ENCODE data around the gene NUCB2. TPM values are rescaled to one million over a fixed set of nuclear protein-coding genes. Genes with fewer than 3 reads are reported as not detected.

The NUCB2 gene
- total and polyA plus RNA-seq, 2 of the 13 experiments (the other 11 are each of a cell fraction or from before 2014, with no cell fraction given) = 54.2 to 82.4 TPM

DNA sequence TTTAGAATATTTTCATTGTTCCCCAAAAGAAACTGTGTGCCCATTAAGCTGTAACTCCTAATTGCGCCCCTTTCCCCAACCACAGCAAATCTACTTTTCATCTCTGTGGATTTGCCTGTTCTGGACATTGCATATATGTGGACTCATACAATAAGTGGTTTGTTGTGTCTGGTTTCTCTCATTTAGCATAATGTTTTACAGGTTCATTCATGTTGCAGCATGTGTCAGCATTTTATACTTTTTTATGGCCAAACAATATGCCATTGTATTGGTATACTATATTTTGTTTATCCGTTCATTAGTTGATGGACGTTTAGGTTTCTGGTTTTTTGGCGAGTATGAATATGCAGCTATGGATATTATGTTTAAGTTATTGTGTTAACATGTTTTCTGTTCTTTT lies 23.8 kb downstream of the NUCB2 start (continued):
- TF ChIP-seq, protein P1, sequence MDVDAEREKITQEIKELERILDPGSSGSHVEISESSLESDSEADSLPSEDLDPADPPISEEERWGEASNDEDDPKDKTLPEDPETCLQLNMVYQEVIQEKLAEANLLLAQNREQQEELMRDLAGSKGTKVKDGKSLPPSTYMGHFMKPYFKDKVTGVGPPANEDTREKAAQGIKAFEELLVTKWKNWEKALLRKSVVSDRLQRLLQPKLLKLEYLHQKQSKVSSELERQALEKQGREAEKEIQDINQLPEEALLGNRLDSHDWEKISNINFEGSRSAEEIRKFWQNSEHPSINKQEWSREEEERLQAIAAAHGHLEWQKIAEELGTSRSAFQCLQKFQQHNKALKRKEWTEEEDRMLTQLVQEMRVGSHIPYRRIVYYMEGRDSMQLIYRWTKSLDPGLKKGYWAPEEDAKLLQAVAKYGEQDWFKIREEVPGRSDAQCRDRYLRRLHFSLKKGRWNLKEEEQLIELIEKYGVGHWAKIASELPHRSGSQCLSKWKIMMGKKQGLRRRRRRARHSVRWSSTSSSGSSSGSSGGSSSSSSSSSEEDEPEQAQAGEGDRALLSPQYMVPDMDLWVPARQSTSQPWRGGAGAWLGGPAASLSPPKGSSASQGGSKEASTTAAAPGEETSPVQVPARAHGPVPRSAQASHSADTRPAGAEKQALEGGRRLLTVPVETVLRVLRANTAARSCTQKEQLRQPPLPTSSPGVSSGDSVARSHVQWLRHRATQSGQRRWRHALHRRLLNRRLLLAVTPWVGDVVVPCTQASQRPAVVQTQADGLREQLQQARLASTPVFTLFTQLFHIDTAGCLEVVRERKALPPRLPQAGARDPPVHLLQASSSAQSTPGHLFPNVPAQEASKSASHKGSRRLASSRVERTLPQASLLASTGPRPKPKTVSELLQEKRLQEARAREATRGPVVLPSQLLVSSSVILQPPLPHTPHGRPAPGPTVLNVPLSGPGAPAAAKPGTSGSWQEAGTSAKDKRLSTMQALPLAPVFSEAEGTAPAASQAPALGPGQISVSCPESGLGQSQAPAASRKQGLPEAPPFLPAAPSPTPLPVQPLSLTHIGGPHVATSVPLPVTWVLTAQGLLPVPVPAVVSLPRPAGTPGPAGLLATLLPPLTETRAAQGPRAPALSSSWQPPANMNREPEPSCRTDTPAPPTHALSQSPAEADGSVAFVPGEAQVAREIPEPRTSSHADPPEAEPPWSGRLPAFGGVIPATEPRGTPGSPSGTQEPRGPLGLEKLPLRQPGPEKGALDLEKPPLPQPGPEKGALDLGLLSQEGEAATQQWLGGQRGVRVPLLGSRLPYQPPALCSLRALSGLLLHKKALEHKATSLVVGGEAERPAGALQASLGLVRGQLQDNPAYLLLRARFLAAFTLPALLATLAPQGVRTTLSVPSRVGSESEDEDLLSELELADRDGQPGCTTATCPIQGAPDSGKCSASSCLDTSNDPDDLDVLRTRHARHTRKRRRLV (CRISPR knock-in tag; IDR thresholded peaks at IDR 0.05) = no peak
- TF ChIP-seq MAFK (conservative IDR thresholded peaks at IDR 0.05 in 1 of 2, IDR thresholded peaks at IDR 0.05 in 1 of 2; ENCODE audit: low read length in 2 of 2) (peak in 1 of 2 experiments; percentile 52; a peak in 2 of 4 replicates), PHF20 (CRISPR knock-in tag; IDR thresholded peaks at IDR 0.05) (no peak)

DNA sequence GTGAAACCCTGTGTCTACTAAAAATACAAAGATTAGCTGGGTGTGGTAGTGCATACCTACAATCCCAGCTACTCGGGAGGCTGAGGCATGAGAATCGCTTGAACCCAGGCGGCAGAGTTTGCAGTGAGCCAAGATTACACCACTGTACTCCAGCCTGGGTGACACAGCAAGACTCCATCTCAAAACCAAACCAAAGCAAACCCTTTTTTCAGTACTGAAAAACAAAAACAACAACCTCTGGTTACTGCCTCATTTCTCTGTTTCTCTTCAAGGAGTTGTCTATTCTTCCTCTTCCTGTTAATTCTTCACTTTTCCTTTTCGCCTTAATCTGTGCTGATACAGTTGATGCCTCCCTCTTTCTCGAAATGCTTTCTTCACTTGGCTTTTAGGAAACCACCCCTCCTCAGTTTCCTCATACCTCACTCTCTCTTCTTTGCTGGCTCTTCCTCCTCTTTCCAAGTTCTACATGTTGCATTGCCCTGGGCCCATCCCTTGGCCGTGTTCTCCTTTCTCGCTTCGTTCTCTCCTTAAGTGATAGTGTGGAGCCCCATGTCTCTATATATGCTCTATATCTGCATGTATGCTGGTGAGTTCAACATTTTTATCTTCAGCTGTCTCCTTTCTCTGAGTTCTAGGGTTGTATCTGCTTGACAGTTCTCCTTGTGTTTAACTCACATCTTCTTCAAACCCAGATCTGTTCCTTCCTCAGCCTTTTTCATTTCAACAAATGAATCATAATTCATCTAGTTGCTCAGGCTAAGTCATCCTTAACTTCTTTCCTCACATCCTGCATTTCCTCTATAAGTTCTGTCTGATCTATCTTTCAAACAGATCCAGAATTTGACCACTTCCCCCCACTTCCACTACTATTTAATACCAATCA lies 37.1 kb downstream of the NUCB2 start:
- WGBS (ENCODE audit: low lambda C conversion rate) = 91% methylated on average over 8 of the region's 8 CpGs
- in situ Hi-C loops (cut with HindIII; ENCODE audit: extremely low pct_ligation_motif_present, low pct_unique_long_range_greater_than_20kb) = no loop called here
- H3K27ac ChIP-seq (ENCODE audit: extremely low read length, insufficient read depth, low read length) = no peak overlapping the region
- no peak for TF ChIP-seq ZNF20 (CRISPR knock-in tag; IDR thresholded peaks at IDR 0.05)
- TF ChIP-seq, protein P2, sequence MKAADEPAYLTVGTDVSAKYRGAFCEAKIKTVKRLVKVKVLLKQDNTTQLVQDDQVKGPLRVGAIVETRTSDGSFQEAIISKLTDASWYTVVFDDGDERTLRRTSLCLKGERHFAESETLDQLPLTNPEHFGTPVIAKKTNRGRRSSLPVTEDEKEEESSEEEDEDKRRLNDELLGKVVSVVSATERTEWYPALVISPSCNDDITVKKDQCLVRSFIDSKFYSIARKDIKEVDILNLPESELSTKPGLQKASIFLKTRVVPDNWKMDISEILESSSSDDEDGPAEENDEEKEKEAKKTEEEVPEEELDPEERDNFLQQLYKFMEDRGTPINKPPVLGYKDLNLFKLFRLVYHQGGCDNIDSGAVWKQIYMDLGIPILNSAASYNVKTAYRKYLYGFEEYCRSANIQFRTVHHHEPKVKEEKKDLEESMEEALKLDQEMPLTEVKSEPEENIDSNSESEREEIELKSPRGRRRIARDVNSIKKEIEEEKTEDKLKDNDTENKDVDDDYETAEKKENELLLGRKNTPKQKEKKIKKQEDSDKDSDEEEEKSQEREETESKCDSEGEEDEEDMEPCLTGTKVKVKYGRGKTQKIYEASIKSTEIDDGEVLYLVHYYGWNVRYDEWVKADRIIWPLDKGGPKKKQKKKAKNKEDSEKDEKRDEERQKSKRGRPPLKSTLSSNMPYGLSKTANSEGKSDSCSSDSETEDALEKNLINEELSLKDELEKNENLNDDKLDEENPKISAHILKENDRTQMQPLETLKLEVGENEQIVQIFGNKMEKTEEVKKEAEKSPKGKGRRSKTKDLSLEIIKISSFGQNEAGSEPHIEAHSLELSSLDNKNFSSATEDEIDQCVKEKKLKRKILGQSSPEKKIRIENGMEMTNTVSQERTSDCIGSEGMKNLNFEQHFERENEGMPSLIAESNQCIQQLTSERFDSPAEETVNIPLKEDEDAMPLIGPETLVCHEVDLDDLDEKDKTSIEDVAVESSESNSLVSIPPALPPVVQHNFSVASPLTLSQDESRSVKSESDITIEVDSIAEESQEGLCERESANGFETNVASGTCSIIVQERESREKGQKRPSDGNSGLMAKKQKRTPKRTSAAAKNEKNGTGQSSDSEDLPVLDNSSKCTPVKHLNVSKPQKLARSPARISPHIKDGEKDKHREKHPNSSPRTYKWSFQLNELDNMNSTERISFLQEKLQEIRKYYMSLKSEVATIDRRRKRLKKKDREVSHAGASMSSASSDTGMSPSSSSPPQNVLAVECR (CRISPR knock-in tag; IDR thresholded peaks at IDR 0.05; ENCODE audit: borderline replicate concordance) = no peak
- TF ChIP-seq, protein P3, sequence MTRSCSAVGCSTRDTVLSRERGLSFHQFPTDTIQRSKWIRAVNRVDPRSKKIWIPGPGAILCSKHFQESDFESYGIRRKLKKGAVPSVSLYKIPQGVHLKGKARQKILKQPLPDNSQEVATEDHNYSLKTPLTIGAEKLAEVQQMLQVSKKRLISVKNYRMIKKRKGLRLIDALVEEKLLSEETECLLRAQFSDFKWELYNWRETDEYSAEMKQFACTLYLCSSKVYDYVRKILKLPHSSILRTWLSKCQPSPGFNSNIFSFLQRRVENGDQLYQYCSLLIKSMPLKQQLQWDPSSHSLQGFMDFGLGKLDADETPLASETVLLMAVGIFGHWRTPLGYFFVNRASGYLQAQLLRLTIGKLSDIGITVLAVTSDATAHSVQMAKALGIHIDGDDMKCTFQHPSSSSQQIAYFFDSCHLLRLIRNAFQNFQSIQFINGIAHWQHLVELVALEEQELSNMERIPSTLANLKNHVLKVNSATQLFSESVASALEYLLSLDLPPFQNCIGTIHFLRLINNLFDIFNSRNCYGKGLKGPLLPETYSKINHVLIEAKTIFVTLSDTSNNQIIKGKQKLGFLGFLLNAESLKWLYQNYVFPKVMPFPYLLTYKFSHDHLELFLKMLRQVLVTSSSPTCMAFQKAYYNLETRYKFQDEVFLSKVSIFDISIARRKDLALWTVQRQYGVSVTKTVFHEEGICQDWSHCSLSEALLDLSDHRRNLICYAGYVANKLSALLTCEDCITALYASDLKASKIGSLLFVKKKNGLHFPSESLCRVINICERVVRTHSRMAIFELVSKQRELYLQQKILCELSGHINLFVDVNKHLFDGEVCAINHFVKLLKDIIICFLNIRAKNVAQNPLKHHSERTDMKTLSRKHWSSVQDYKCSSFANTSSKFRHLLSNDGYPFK (CRISPR knock-in tag; IDR thresholded peaks at IDR 0.05; ENCODE audit: borderline replicate concordance) = no peak
- TF ChIP-seq, protein P4, sequence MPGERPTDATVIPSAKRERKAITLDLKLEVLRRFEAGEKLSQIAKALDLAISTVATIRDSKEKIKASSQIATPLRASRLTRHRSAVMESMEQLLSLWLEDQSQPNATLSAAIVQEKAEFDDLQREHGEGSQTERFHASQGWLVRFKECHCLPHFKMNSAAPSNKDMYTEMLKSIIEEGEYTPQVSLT (CRISPR knock-in tag; IDR thresholded peaks at IDR 0.05; ENCODE audit: borderline replicate concordance, low read depth) = no peak

More for the DNA sequence above, 37.1 kb downstream of the NUCB2 start:
- Histone ChIP-seq H4K20me1 (ENCODE audit: insufficient read depth, low read length) (no peaks in the 10 kb centered on the region), H3K27me3 (ENCODE audit: control insufficient read depth in 1 of 2, insufficient read depth in 2 of 2, low read length in 2 of 2) (no peaks in the 10 kb centered on the region), H2AFZ (ENCODE audit: low read length) (no peak overlapping the region), H3K4me1 (ENCODE audit: insufficient read depth, low read length) (no peaks in the 10 kb centered on the region), H3K9me3 (ENCODE audit: low read length) (no peaks in the 10 kb centered on the region), H3K36me3 (replicated peaks in 1 of 2; ENCODE audit: control insufficient read depth in 1 of 2, insufficient read depth in 2 of 2, low read length in 2 of 2) (peaks cover 0 to 15% of the 10 kb centered on the region in 2 experiments; a peak in 1 of 5 replicates), H3K4me2 (ENCODE audit: low read depth, low read length) (no peak overlapping the region), H3K79me2 (ENCODE audit: insufficient read depth, low read length) (no peaks in the 10 kb centered on the region), H3K9ac (ENCODE audit: insufficient read depth, low read depth, low read length) (no peak overlapping the region), H3K4me3 (replicated peaks in 1 of 3; ENCODE audit: insufficient read depth in 1 of 3, low read depth in 2 of 3, low read length in 3 of 3) (no peak overlapping the region)
- ChIA-PET CTCF (ENCODE audit: low intra/inter-chr PET ratio, low total read pairs) (no interaction called here), POLR2A (no interaction called here)
- intact Hi-C loops (cut with micrococcal nuclease; ENCODE audit: unreplicated experiment) = no loop called here
- BruUV-seq (replicated peaks) = no TSS peak
- no peak for ATAC-seq
- no peak for DNase-seq (ENCODE audit: low spot score)
- no peak for FAIRE-seq
